DMS114 treated with DMSO at 0.1 percent for 48 hours (cell line): ENCODE results near the gene CCNK.

Source experiments
- DNase-seq: peaks from one replicate; lab custom pipeline; 2025; ENCODE audit not compliant: unreplicated experiment; lab: John Stamatoyannopoulos, UW

Gene CCNK

DNA sequence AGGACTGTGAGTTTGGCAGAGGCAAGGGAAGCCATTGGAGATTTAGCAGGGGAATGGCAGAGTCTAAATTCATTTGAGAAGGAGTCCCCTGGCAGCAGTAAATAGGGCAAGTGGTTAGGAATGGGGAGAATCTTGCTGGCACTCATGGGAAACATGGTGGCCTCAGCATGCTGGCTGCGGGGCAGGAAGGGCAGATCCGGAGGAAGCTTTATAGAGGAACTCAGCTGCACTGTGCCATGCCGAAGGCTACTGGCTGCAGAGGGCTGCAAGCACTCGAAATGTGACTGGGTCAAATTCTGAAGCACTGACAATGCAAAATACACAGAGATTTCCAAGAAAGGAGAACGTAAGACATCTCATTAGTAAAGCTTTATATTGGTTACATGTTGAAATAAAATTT lies 23.9 kb downstream of the CCNK start:
- no peak for DNase-seq

DNA sequence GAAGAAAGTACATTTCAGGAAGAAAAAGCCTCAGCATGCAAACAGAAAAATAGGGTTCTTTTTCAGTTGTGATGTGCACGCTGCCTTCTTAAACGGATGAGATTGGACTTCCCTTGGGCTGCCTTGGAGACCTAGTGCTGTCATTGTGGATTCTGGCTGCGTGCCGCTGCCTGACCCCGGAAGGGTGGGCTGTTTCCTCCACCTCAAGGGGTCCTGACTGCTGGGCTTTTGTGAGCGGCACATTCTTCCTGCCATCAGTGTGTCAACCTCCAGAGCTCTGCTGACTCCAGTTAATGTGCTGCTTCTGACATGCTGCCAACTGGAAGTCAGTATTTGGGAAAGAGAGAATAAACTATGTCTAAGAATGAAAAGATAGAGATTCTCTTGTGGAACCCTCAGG lies 25.1 kb downstream of the CCNK start:
- DNase-seq = no peak

DNA sequence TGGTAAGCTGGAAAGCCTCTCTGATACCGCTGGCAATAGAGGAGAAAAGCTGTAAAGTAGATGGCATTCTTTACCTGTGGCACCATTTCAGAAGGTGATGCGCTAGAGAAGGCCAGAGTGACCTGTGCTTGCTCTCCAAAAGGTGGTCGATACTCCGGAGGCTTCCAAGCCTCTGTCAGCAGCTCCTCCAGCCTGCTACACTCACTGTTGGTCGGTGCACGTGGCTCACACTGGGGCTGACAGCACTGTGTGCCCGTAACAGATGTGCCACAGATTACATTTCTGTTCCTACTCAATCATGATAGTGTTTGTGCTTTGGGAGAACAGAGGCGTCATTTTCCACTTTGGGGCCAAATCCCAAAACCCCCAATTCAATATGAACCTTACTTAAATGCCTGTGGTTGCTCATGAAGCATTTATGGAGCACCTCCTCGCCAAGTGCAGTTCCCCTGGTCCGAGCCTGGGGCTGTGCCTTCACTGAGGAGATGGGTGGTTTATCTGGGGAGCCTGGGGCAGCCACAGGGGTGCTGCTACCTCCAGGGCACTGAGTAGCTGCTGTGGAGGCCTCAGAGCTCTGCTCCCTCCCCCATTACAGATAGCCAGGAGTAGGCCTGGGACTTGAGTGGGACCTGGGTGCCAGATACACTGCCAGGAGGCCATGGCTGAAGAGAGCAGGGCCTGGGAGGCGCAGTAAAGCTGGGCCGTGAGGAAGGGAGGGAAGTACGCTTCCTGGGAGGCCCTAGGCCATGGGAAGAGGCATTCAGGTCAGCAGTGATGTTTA lies 26.8 kb downstream of the CCNK start:
- DNase-seq = no peak

DNA sequence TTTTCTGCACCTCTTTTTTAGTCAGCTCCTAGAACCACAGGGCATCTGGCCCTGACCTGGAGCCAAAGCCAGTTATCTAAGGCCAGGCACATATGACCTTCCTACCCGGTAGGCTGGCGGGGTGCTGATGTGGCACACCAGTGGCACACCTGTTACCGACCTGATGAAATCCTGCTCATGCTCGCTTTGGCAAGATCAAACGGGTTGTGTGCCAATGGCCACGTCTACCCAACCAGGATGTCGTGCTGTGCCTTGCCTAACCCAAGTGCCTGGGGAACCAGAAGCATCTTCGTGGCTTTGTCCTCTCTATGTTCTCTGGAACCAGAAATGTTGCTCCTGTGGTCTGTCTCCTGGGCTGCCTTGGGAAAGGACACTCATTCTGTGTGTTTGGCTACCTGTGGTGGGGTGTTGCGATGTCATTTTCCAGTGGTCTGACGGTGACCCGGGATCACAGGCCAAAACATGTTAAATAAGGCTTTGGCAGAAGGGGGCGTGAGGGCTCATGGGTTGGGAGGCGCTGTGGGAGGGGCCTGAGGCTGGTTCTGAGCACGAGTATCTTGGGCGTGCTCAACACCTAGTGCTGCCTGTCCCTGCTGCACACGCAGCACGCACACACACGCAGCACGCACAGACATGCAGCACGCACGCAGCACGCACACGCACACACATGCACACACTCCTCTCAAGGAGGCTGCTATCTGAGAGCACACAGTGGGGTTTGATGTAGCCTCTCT lies 27.9 kb downstream of the CCNK start:
- no peak for DNase-seq

DNA sequence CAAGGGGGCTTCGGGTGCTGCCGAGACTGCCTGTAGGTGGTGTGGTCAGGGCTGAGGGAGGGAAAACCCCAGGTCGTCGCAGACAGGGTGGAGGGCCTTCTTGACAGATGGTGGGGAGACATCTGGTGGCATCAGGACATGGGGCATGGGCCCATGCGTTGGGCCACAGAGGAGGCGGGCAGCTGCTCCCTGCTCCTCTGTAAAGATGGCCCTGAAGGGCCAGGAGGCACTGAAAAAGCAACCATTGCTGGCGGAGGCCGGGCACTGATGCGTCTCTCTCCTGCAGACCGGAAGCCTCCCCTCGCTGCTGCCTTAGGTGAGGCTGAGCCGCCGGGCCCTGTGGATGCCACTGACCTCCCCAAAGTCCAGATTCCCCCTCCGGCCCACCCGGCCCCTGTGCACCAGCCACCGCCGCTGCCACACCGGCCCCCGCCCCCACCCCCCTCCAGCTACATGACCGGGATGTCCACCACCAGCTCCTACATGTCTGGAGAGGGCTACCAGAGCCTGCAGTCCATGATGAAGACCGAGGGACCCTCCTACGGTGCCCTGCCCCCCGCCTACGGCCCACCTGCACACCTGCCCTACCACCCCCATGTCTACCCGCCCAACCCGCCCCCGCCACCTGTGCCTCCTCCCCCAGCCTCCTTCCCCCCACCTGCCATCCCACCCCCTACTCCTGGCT lies 28.8 kb downstream of the CCNK start:
- DNase-seq = no peak

DNA sequence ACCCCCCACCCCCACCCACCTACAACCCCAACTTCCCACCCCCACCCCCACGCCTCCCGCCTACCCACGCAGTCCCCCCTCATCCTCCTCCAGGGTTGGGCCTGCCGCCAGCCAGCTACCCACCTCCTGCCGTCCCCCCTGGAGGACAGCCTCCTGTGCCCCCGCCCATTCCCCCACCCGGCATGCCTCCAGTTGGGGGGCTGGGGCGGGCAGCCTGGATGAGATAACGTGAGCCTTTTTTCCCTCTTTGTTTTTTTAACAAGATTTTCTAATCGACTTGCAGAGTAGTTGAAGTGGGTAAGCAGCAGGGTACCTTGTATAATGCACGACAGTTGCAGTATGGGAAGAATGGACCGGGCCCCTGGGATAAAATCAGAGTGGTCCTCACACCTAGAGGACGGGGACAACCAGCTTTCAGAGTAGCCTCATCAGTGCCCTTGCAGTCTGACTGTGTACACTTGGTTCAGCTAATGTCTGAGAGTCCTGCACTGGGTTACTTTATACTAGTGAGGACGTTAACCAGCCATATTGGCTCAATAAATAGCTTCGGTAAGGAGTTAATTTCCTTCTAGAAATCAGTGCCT lies 29.4 kb downstream of the CCNK start:
- DNase-seq = no peak

DNA sequence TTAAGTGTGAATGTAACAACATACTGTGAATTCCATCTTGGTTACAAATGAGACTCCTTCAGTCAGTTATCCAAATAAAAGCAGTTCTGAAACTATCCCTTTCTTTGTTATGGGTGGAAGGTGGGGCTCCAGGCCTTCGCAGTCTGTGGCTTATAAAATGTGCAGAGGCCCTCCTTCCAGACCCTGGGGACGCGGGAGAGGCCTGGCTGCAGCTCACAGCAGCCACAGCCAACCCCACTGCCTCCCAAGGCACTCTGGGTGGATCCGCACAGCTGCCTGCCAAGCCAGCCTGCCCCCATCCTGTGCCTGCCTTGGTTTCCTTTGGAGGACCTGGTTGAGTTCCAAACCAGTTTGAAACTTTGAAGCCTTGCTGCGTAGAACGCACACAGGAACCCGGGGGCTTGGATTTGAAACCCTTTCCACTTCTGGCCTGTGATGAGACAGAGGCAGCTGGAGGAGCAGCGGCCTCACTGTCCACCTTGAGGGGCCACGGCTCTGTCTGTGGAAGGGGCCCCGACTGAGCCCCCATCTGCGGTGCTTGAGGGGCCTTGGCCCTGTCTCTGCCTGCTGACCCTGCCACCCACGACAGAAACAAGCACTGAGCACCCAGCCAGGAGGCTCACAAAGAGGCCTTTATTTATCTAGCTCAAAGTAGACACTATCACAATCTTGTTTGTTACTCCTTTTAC lies 30.4 kb downstream of the CCNK start:
- DNase-seq = no peak

DNA sequence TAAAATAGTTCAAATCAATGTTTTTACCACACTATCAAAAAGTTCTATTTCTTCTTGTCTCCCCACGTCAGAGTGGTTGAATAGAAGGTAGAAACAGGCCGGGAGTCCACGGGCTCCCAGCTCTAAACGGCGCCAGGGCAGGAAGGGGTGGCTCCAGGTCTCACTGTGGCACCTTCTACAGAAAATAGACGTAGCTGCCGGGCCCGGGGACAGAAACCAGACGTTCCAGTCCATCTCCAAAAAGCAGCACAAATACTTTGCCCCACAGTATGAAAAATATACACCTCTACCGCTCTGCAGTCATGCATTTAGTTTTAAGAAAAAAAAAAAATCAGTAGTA lies 30.9 kb downstream of the CCNK start:
- DNase-seq = no peak

DNA sequence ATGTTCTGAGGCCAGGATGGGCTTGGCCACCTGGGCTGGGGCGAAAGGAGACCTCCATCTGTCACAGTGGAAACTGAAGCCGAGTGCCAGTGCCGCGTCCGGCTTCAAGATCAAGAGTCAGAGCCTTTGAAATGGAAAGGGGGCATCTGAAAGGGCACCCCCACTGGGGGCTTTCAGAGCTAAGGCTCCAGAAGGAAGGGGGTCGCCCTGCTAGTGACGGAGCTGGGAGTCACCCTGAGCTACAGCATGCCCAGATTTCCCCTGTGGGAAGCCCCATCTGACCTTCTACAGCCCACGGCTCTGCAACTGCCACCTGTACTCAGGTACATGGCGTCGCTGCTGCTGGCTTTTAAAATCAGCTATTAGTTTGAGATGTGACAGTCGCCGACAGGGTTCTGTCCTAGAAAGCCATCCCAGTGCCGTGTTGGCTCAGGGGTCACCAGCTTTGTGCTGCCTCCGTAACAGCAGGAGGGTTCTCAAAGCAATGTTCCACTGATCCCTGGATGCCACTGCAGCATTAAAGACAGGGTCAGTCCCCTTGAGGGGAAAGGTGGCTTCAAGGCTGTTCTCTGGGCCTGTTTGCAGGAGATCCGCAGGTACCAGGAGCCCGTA lies 31.5 kb downstream of the CCNK start:
- no peak for DNase-seq

DNA sequence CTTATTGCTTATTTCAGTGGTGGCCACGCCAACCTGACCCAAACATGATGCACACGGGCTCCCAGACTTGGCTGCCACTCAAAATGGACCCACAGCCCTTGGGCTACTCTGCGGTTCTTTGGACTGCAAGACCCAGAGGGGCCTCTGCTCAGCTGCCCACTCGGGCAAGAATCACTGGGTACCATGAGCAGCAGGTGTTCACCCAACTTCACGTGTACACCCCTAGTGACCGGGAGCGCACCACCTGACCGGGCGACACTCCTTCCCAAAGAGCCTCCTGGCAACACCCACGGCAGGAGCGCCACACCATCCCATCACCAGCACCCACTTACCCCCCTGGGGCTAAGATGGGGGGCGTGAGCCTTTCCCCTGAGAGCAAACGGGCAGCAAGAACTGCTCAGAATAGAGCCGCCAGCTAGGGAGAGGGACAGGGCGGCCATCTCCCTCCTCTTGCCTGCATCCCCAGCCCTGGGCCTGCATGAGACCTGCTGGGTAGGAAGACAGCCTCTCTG lies 32.0 kb downstream of the CCNK start:
- no peak for DNase-seq

DNA sequence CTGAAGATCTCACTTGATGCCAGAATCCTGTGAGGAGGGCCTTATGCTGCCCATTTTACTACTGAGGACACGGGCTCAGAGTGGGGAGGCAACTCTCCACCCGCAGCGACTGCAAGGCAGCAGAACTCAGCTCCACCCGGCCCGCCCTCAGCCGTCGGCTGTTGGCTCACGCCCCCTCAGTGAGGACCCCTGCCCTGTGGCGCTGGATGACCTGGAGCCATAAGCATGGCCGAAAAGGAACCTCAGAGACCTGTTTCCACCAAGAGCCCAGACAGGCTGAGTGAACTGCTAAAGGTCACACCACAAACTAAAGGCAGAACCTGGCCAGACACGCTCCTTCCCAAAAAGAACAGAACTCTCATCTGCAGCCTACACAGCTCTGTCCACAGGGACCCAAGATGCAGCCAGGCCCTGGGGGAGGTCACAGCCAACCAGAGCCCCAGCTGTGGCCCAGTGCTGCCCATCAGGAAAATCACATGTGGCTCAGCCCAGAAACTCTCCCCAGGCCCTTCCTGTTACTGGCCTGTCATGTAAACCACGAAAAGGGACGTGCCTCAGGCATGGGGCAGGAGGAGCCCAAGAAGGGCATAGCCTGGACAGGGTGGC lies 32.8 kb downstream of the CCNK start:
- no peak for DNase-seq

DNA sequence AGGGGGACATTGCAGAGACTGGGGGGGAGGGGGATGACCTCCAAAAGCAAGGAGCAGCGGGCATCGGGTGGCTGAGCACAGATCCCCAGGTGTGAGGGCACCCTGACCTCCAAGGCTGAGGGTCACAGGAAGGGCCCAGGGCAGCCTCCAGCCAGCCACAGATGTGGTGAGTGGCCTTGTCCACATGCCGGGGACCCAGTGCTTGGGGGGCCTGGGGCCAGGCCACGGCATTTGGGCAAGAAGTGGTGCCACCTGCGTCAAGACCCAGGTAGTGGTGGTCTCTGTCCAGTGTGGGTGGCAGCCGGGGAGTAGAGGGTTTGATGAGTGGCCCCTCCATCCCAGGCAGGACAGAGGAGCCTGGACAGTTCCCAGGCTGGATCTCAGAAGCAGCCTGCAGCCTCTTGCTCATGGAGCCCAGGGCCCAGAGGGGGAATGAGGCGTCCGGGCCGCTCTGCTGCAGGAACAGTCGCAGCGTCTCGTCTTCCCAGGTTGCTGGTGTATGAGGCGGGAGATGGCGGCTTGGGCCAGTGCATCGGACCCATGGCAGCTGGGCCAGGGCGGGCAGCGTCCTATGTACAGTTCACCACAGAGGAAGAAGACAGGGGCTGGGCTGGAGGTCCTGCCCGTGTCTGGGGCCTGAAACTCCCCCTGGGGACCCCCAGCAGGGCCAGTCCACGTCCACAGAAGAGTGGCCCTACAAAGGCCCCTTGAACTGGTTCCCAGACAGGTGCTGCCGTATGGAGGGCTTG lies 33.5 kb downstream of the CCNK start:
- no peak for DNase-seq

DNA sequence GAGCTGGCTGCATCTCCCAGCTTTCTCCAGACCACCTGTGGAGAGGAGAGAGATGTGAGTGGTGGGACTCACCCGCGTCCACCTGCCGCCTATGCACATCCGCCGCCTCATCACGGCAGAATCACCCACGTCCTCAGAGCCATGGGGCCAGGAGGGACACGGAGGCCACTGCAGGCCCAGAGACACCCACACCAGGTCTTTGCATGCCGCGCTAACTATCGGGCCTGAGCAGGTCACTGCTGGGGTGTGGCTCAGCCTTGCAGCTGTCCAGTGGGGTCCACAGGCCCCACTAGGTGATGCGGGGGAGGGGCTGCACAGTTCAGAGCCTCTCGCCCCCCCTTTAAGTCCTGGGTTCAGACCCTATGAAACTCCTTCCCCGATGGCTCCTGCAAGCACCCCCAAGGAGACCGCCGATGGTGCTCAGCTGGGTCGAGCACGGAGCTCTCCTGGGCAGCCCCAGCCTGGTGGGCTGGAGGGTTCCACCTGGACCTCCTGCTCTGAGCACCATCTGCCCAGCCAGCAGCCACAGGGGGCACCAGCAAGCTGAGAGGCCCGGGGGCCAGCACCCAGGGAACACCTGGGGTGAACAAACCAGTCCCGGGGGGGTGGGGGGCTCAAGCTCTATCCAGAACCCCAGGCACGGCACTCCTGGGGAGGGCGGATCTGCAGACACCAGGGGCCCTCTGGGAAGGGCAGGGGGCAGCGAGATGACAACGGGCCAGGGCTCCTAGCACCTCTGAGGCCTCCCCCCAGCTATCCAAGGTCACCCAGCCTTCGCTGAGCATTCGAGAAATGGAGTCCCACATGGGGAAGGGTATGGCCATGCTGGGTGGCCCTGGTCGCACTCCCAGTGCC lies 34.3 kb downstream of the CCNK start:
- DNase-seq = no peak

DNA sequence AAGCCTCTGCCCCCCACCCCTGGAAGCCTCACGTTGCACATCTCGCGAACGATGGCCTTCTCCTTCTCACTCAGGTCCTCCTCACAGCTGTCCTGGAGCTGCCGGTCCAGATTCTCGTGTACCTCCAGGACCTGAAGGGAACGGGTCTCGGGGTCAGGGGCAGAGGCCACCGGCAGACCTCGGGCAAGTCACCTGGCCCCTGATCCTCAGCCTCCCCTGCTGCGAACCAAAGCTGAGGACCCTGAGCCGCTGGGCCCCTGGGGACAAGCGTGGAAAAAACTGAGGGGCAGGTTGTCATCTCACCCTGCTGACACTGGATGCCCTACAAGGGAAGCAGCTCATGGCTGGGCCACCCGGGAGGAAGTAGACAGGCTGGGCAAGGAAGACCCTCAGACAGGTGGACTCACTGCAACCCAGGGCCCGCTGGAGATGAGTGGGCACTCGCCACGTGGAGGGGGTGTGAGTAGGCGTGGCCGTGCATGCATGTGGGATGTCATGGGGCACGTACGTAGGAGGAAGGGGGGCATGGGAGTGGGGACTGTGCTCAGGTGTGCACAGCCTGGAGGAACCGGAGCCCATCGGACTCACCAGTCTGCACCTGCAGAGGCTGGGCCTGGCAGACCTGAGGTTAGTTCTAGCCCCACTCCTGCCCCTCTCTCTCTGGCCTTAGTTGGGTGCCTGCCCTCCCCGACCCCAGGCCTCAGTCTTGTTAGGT lies 35.1 kb downstream of the CCNK start:
- no peak for DNase-seq

DNA sequence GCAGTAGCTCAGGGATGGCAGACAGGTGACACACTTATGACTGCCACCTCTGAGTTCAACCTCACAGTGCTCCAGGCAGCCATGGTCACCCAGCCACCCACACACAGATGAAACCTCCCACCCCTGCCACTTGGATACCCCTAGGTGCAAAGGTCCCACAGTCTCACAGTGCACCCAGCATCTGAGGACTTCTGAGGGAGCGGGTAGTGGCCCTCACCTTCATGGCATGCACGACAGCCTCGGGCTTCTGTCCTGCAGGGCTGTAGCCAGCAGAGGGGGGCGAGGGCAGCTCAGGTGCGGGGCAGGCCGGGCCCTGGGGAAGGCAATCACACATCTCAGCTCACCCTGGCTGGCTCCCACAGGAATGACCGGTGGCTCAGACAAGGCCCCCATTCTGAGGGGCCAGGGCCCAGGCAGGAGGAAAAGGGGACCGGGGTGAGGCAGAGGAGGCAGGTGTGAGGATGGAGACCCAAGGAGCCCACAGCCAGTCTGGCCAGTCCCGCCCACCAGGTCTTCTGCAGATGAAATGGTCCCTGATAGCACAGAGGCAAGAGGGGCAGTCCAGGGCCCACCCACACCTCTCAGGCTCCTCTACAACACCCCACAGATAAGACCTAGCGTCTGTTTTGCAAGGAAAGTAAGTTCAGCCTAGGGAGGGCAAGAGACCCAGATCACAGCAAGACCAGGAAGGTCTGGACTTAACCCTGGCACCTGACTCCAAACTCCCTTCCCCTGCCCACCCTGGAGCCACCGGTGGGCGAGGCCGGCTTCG lies 35.8 kb downstream of the CCNK start:
- no peak for DNase-seq

DNA sequence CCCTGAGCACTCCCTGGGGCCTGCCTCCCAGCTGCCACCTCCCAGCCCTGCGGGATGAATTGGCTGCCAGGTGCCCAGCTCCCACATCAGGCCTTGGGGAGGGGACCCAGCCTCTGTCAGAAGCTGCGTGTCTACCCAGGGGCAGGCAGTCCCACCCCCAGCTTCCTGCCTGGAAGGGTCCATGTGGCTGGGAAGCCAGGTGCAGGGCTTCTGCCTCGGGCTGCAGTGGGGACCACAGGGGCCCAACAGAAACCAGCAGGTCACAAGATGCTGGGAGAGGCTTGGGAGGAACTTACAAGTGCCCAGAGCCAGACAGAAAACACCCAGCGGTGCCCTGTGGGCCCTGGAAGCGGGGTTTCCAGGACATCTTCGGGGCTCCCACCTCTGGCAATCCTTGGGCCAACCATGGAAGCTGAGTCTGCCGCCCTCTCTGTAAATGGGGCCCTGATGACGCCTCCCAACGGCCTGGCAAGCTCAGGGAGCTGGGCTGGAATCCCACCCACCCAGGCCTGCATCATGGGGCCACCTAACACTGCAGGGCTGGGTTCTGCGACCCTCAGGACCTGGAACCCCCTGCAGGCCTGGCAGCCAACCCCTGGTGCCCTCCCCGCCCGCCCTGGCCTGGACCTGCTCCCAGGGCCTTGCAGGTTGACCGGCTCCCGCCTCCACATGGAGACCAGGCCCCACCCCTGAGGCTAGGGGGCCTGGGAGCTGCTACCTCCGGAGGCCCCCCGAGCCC lies 36.6 kb downstream of the CCNK start:
- DNase-seq = no peak
